ENCODE results near the gene EPHB1.

The EPHB1 gene

GRCh38 chr3:134916276-134916961 is 121.4 kb downstream of the EPHB1 start:
- DNase-seq, result no peak

GRCh38 chr3:134917631-134918030 is 122.6 kb downstream of the EPHB1 start:
- DNase-seq, result no peak

- no peak for DNase-seq
Observed at GRCh38 chr3:134918441-134918840, 123.4 kb downstream of the EPHB1 start.

GRCh38 chr3:134922101-134922500 is 127.0 kb downstream of the EPHB1 start:
- no peak for DNase-seq

GRCh38 chr3:134922866-134923265 is 127.8 kb downstream of the EPHB1 start:
- no peak for DNase-seq

- DNase-seq, result no peak
Observed at GRCh38 chr3:134923286-134923685, 128.2 kb downstream of the EPHB1 start.

GRCh38 chr3:134927599-134927998 is 132.5 kb downstream of the EPHB1 start:
- no peak for DNase-seq

GRCh38 chr3:134928392-134928791 is 133.3 kb downstream of the EPHB1 start:
- DNase-seq, result no peak

- no peak for DNase-seq
Observed at GRCh38 chr3:134928819-134929218, 133.8 kb downstream of the EPHB1 start.

- no peak for DNase-seq
Observed at GRCh38 chr3:134929976-134930375, 134.9 kb downstream of the EPHB1 start.

GRCh38 chr3:134931045-134931785 is 136.2 kb downstream of the EPHB1 start:
- DNase-seq, result no peak

GRCh38 chr3:134932035-134932434 is 137.0 kb downstream of the EPHB1 start:
- DNase-seq, result no peak

- peak; percentile 61 for DNase-seq
Observed at GRCh38 chr3:134933997-134934396, 138.9 kb downstream of the EPHB1 start.

GRCh38 chr3:134934933-134935332 is 139.9 kb downstream of the EPHB1 start:
- DNase-seq, result no peak

GRCh38 chr3:134937256-134938028 is 142.4 kb downstream of the EPHB1 start:
- DNase-seq, result peak; percentile 6

- no peak for DNase-seq
Observed at GRCh38 chr3:134938029-134938525, 143.0 kb downstream of the EPHB1 start.

- no peak for DNase-seq
Observed at GRCh38 chr3:134939978-134940377, 144.9 kb downstream of the EPHB1 start.

GRCh38 chr3:134941820-134942219 is 146.8 kb downstream of the EPHB1 start:
- no peak for DNase-seq

- DNase-seq, result no peak
Observed at GRCh38 chr3:134944429-134944828, 149.4 kb downstream of the EPHB1 start.

GRCh38 chr3:134949150-134949549 is 154.1 kb downstream of the EPHB1 start:
- no peak for DNase-seq

GRCh38 chr3:134952371-134952770 is 157.3 kb downstream of the EPHB1 start:
- DNase-seq, result no peak

- no peak for DNase-seq
Observed at GRCh38 chr3:134955874-134956273, 160.8 kb downstream of the EPHB1 start.

GRCh38 chr3:134956395-134956794 is 161.3 kb downstream of the EPHB1 start:
- no peak for DNase-seq

GRCh38 chr3:134956844-134957243 is 161.8 kb downstream of the EPHB1 start:
- no peak for DNase-seq

Measured in NCI-H748 treated with DMSO at 0.1 percent for 48 hours (cell line).